NOMO-1 treated with dmso at 0.1 percent for 144 hours (cell line): ENCODE data around the gene VSIG1.

Experiments
- DNase-seq: peaks from one replicate; lab custom pipeline; 2025; ENCODE audit not compliant: unreplicated experiment; lab: John Stamatoyannopoulos, UW

The VSIG1 gene

DNA sequence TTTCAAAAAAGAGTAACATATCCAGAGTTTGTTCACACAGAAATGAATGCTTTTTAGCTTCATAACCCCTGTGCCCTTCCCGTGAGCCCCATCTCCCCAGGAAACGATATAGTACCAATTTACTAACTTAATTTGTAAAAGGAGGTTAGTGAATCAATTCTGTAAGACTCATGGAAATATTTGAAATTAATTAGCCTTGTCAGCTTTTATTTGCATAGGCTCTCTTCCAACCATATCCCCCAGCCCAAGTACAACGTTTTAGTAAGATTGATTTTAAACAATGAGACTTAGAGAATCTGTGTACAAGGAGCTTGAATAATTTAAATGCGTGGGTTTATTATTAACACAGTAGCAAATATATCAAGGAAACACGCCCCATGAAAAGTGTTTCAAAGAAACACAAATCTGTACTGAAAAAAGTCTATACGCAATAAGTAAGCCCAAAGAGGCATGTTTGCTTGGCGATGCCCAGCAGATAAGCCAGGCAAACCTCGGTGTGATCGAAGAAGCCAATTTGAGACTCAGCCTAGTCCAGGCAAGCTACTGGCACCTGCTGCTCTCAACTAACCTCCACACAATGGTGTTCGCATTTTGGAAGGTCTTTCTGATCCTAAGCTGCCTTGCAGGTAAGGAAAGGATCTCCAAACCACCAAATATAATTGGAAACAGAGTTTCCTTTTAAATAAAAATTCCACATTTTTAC, at the start of gene VSIG1:
VSIG1 (plus strand) TSS at position 512 of the 703 bp plus-strand sequence; CDS start at position 578, 66 bp downstream.
- no peak for DNase-seq

DNA sequence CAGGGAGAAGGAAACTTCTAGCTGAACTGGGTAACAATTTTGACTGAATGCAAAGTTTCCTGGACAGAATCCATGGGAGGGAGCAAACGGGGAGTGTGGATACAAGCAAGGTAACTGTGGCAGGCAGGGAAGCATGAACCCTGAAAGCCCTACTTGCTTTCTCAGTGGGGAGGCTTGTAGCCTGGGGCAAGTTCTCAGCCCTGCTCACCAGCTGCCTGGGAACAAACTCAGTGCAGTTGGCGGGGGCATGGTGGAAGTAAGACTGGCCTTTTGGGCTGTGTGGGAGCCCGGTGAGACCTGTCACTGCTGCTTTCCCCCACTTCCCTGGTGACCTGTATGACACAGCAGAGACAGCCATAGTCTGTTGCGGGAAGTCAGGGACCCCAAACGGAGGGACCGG, 48.7 kb upstream of the VSIG1 start:
- DNase-seq, result no peak

DNA sequence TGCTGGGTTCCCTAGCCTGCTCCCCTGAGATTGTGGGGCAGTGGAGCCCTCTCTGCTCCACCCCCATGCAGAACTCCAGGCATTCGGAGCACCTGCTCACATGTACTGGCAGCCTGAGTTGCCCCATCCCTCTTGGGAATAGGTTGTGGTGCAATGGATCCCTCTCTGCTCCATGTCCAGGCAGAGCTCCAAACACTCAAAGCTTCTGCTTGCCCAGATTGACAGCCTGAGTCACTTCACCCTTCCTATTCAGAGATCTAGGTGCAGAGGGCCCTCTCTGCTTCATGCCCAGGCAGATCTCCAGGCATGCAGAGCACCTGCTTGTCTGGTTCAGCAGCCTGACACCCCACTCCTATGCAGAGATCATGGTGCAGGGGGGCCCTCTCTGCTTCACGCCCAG, 44.1 kb upstream of the VSIG1 start:
- no peak for DNase-seq

DNA sequence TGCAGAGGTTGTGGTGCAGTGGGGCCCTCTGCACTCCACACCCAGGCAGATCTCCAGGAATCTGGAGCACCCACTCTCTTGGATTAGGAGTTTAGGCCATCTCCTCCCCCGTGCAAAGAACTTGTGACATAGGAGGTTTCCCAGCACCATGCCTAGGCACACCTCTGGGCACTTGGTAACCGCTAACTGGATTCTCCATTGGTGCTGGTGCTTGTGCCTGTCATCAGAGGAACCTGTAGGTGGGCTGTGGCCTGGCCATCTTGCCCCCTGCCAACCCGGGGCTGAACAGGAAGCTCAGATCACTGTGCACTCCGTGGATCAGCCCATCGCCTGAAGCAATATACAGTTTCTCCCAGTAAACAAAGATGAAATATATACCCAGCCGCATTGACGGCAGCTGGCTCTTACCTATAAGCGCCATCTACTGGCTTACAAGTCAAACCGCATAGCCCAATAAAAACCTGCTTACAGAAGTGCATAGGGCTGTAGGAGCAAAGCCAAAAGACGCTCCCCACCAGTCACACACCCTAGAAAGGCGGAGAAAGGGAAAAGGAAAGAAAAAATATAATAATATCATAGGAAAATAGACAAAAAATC, 43.5 kb upstream of the VSIG1 start:
- no peak for DNase-seq

DNA sequence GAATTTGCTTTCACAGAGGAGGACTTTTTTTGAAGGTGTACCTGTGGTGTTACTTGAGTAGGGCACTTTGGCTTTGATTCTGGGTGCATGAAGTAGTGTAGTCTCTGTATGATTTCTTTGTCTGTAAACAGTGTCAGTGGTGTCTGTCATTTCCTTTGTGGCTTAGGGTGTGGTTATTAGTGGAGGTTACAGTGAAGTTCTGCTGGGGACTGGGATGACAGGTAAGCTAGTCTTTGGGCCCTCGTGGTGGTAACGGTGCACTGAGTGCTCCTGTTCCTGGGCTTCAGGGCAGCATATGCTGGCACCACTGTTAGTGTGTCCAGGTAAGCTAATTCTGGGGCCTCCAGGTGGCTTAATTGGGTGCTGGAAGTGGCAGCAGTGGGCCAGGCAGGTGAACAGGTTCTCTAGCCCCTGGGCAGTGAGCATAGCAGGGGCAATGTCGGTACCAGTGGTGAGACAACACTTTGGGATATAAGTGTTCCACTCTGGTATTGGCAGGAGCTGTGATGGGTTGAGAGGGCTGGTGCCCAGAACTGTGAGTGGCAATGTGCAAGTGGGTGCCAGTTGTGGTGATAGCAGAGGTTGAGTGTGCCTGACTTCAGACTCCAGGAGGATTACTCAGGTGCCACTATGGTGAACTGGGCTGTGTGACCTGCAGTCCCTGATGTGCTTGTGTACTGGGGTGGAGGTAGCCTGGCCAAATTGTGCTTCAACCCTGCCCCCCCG, 26.0 kb upstream of the VSIG1 start:
- DNase-seq, result no peak

DNA sequence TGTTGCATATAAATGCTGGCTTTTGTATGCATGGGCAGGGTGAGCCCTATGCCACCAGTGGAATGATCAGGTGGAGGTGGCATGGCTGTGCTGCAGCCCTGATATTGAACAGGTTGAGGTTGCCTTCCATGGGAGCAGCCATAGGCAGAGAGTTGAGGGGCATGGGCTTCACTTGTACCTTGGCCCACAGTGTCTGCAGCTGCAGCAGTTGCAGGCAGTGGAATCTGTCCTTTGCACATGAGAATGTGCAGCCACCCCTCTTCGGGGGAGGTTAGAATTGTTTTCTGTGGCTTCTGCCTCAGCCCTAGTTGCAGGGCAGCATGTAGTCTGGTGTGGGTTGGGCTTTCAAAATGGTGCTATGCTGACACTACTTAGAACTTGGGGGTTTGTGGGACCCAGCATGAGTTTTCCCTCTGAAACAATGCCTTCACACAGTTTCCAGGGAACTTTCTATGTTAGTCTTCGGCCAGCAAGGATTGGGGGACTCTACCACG, 25.4 kb upstream of the VSIG1 start:
- no peak for DNase-seq

DNA sequence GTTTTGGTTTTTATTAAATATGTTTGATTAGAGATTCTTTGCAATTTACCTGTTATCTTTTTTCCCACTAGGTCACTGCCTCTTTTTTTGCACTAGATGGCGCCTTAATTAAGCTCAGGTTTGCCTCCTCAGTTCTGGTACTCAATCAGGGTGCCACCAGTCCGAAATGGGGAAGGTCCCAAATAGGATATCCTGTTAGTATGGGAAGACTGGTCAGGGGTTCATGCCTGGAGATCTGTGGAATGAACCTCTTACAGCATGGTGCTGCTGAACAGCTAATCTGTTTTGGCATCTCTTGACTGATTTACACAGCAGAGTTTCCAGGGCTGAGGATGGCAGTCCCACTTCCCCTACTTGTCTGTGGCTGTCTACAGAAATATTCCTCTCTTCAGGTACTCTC, 24.2 kb upstream of the VSIG1 start:
- no peak for DNase-seq

DNA sequence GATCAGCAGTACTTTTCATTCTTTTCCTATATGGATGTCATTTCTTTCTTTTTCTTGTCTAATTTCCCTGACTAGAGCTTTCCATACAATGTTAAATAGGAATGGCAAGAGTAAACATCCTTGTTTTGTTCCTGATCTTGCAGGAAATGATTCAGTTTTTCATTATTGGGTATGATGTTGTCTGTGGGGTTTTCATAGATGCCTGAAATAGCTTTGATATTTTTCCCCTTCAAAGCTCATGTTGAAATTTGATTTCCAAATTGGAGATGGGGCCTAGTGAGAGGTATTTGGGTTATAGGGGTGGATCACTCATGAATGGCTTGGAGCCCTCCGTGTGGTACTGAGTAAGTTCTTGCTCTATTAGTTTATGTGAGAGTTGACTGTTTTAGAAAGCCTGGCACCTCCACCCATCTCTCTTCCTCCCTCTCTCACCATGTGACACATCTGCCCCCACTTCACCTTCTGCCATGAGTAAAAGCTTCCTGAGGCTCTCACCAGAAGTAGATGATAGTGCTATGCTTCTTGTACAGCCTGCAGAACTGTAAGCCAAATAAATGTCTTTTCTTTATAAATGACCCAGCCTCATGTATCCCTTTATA, 22.3 kb upstream of the VSIG1 start:
- DNase-seq, result no peak

DNA sequence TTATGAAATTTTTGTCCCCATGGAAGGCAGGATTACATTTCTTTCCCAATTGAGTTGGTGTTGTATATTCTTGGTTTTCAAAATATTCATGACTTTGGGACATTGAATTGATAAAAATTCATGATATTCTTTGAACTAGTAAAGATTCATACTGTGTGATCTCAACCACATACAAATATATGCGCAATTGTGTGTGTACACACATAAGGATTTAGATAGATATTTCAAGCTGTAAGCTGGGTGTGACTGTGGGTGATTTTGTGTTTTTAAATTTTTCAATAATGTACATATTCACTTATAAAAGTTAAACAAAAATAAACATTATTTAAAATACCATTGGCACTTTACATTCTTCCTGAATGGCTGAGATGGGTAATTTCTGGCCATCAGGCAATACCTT, 19.5 kb upstream of the VSIG1 start:
- no peak for DNase-seq

DNA sequence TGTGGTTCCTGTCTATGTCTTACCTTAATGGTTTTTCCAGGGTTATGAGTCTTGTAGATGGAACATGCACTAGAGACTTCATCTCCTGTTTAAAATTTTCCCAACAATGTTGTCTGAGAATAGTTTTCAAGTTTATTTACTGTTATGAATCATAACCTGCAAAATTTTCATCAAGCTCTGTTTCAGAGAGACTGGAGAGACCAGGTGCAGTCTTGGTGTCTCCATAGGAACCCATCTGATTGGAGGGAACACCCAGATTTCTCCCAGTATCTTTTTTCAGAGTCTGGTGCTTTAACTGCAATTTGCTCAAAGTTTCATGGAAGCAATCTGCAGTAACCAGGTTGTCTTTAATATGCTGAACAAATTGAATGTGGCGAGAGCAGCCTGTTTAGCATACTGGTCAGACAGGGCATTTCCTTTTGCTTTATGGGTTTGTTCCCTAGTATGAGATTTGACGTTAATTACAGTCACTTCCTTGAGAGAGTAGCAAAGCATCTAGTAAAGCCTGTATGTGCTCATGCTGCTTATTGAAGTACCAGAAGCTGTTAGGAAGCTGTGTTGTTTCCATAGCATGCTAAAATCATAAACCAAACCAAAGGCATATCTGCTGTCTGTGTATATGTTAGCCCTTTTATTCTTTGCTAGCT, 18.8 kb upstream of the VSIG1 start:
- no peak for DNase-seq

DNA sequence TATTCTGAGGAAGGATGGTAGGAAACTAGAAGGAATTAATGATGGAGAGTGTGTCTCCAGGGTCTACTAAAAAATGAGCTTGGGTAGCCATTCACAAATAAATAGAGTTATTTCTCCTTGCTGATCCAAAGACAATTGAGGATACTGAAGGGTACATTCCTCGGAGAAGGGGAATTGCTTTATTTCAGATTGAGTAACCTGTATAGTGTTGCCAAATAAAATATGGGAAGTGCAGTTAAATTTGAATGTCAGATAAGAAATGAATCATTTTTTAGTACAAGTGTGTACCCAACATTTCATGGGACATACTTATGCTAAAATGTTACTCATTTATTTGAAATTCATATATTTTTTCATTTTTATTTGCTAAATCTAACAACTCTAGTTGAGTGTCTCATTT, 16.0 kb upstream of the VSIG1 start:
- no peak for DNase-seq

DNA sequence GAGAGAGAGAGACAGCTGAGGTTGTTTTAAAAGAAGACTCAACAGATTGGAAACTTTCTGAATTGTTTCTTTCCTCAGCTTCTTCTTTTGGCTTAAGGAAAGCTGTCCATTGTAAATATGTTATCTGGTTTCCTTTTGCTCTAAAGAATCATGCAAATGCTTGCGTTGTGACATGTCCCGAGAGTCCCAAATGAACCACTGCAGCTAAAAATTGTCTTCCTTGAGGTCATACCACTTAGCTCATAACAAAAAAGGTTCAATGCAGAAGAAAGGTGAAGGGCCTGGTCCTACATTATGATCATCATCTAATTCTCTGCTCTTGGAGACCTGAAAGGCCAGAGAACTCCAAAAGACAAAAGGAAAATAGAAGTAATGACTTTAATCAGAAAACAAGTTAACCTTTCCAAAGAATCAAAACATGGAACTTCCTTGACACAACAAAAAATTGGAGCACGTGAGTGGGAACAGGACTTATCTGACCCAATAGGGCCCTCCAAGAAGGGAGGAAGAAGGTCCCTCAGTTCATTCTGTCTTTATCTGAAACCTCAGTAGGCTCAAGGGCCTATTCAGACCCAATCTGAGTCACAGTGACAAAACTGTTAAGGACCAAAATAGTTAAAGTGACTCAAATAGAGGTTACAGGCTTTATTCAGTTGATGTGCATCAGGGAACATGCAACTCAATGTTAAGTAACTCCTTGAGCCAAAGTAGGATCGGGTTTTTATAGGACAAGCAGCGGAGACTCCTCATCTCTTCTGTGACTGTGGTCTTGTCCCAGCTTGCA, 14.7 kb upstream of the VSIG1 start:
- DNase-seq, result no peak

DNA sequence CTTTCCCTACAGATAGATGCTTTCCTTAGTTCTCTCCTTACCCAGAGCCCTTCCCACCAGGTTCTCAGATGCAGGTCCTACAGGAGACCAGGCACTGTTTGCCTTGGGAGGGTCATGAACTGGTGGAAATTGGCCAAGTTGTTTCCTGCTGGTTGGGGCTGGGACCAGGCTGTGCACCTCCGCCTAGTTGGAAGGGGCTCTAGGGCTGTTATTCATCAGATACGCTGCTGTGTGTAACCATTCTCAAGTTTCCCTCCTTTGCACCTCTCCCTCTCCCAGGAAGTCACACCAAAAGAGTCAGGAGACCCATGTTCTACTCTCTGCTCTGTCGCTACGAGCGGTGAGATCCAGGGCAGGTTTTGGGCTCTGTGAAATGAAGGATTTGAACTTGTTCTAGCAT, 11.9 kb upstream of the VSIG1 start:
- no peak for DNase-seq

DNA sequence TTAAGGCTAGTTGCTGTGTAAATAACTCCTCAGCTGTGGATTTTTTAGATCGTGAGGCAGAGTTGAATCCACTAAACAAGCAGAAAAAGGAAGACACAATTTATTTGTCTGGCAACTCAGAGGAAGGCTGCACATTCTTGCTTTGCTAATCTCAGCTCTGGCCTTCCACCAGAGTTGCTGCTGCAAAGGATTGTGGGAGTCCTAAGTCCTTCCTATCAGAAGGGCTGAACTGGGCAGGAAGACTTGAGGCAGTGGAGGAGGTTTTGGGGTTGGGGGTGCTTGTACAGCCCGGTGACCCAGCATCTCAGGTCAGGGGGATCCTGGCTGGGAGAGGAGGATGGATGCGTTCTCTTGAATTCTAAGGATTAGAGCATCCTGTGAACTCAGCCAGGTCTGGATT, 11.0 kb upstream of the VSIG1 start:
- no peak for DNase-seq

DNA sequence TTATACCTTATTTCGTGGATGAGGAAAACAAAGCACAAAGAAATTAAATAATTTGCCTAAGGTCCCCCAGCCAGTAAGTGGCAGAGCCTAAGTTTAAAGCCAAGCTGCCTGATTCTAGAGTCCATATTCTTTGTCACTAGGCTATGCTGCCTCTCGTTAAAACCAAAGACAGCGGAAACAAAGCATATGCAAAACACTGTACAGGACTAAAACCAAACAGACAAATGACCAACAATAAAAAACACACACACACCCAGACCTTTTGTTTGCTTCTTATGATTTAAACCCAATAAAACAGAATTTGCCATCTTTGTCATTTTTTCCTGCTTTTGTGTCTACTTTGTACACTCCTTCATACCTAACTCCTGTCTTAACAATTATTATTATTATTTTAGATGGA, 10.1 kb upstream of the VSIG1 start:
- no peak for DNase-seq

DNA sequence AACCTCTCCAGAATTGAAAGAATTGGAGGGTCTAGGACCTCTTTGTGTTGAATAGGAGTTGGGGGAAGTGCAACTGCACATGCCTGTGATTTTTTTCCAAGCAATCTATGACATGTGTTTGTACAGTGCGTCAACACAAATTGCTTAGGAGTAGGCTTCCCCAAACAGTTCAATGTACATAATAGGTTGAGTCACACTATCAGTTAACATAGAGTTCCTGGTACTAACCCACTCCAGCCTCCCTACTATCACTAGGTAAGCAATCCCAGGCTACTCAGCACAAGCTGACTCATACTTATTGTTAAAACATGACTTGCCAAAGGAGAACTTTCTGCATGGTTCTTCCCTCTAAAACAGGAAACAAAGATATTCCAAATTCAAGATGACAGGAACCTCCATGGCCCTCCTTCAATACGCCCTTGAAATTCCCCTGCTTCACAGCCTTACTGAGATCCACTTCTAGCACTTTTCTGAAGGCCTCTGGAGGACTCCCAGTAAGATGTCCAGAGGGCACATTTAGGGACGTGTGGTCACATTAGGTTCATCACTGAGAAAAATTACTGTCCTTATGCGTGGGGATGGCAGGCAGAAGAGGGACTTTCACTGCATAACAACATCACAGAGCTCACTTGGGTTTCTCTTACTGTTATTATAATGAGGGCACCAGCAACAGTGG, 8.4 kb upstream of the VSIG1 start:
- no peak for DNase-seq

DNA sequence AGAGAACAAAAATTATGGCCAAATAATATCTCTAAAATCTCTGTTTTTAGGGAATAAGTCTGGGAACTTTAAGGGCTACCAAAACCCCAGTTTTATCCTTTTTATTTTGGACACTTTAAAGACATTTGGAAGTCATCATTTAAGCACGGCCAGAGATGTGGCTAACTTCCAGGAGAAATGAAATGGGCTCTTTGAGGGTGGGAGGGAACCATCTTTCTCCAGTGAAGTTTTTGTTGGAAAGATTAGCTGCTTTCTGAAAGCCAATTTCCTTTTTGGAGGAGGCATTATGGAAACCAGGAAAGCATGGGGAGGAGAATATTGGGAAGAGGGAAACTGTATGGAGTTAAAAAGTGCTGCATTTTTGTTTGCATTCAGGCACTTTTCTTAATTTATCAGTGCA, 4.8 kb downstream of the VSIG1 start:
- no peak for DNase-seq

DNA sequence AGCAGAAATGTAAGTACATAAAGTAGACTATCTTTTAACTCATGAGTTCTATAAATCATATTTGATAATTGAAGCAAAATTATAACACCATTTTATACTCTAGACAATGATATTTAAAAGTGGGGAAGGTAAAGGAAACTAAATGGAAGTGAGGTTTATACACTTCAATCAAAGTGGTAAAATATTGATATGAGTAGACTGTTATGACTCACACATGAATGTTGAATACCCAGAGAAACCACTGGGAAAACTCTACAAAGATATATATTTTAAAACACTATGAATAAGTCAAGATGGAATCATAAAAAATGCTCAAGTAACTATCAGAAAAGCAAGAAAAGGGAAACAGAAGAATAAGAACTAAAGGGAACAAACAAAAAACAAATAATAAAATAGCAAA, 8.4 kb downstream of the VSIG1 start:
- no peak for DNase-seq

DNA sequence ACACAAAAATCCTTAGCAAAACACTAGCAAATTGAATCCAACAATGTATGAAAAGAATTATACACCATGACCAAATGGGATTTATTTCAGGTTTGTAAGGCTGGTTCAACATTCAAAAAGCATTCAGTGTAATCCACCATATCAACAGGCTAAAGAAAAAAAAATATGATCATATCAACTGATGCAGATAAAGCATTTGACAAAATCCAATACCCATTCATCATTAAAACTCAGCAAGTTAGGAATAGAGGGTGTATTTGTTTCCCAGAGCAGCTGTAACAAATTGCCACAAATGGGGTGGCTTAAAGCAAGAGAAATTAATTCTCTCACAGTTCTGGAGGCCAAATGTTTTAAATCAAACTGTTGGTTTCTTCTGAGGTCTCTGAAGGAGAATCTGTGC, 10.7 kb downstream of the VSIG1 start:
- DNase-seq, result no peak

DNA sequence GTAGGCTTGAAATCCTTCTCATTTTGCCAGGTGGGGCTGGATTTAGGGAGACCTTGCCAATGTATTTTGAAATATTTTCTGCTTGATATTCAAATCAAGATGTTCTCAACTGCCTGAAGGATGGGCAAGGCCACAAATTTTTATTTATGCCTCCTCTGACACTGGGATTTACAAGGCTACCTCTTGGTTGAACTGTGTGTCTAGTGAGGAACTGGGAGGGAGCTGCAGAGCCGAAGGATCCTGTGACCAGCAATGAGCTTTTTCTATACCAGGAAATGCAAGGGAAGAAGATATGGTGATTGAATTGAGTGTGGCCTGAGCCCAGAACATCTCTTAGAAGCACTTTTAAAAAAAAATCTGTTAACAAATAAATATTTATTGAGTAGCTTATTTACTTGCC, 14.9 kb downstream of the VSIG1 start:
- DNase-seq, result no peak
